ENCODE measurements around the gene TMEM89.

DNA sequence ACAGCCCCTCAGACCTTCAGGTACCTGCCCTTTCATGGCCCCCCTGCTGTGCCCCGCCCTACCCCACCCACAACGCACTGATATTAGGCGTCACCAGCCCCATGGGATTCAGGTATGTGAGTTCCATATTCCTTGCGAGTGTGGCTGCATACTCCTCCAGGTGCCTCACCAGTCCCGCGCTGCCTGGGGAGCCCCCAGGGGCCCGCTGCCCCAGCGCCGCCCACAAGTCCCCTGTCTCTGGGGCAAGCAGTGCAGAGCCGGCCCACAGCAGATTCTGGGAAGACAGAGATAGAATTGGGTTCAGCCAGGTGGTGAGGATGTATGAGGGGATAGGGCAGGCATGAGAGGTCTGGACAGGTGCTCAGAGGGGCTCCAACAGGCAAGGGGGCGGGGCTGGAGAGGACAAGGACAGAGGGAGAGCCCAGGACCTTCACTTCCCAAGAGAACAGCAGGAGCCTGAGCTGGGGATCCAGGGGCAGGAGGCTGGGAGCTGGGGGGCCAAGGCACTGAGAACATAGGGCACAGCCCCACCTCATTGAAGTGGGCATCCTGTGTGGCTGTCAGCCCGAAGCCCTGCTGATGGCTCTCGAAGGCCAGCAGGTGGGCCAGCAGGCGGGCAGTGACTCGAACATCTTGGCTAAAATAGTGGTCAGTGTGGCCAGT lies 26.8 kb upstream of the TMEM89 start:
- no peak for TF ChIP-seq BHLHE40 (IDR thresholded peaks at IDR 0.05; ENCODE audit: low read depth, low read length)
- no peak for TF ChIP-seq ZFP36 (IDR thresholded peaks at IDR 0.05; ENCODE audit: borderline replicate concordance, partially characterized antibody)
- TF ChIP-seq, protein P1, sequence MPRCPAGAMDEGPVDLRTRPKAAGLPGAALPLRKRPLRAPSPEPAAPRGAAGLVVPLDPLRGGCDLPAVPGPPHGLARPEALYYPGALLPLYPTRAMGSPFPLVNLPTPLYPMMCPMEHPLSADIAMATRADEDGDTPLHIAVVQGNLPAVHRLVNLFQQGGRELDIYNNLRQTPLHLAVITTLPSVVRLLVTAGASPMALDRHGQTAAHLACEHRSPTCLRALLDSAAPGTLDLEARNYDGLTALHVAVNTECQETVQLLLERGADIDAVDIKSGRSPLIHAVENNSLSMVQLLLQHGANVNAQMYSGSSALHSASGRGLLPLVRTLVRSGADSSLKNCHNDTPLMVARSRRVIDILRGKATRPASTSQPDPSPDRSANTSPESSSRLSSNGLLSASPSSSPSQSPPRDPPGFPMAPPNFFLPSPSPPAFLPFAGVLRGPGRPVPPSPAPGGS (IDR thresholded peaks at IDR 0.05), result no peak
- no peak for TF ChIP-seq POLR2A (IDR thresholded peaks at IDR 0.05; ENCODE audit: low read length)
- TF ChIP-seq ESRRA (IDR thresholded peaks at IDR 0.05; ENCODE audit: borderline replicate concordance, low read length), result no peak
- TF ChIP-seq, protein P2, sequence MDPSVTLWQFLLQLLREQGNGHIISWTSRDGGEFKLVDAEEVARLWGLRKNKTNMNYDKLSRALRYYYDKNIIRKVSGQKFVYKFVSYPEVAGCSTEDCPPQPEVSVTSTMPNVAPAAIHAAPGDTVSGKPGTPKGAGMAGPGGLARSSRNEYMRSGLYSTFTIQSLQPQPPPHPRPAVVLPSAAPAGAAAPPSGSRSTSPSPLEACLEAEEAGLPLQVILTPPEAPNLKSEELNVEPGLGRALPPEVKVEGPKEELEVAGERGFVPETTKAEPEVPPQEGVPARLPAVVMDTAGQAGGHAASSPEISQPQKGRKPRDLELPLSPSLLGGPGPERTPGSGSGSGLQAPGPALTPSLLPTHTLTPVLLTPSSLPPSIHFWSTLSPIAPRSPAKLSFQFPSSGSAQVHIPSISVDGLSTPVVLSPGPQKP (IDR thresholded peaks at IDR 0.05; ENCODE audit: low read depth, low read length), result no peak
- TF ChIP-seq, protein P3, sequence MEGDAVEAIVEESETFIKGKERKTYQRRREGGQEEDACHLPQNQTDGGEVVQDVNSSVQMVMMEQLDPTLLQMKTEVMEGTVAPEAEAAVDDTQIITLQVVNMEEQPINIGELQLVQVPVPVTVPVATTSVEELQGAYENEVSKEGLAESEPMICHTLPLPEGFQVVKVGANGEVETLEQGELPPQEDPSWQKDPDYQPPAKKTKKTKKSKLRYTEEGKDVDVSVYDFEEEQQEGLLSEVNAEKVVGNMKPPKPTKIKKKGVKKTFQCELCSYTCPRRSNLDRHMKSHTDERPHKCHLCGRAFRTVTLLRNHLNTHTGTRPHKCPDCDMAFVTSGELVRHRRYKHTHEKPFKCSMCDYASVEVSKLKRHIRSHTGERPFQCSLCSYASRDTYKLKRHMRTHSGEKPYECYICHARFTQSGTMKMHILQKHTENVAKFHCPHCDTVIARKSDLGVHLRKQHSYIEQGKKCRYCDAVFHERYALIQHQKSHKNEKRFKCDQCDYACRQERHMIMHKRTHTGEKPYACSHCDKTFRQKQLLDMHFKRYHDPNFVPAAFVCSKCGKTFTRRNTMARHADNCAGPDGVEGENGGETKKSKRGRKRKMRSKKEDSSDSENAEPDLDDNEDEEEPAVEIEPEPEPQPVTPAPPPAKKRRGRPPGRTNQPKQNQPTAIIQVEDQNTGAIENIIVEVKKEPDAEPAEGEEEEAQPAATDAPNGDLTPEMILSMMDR (IDR thresholded peaks at IDR 0.05), result no peak
